Activated T-cell treated with anti-CD3 and anti-CD28 coated beads for 48 hours (primary cell): ENCODE data around the gene SP2.

Source experiments
- DNase-seq: peaks from one replicate; pipeline ENCODE4 v3.0.0-alpha.2; 2020; ENCODE audit warnings: low read depth

The SP2 gene

DNA sequence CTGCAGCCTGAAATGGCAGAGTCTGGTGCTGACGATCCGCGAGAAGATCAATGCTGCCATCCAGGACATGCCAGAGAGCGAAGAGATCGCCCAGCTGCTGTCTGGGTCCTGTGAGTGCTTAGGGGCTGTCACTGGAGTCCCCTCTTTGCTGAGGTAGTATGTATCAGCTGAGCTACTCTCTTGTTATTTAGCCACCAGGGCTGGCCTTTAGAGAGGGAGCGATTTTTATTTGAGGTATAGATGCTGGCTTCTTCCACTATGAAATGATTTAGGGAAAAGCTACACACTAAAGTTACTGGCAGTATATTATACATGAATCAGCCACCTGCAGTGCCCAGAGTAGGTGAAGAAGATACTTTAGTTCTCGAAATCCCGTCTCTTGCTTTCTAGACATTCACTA is 77.5 kb downstream of the SP2 start:
- no peak for DNase-seq

DNA sequence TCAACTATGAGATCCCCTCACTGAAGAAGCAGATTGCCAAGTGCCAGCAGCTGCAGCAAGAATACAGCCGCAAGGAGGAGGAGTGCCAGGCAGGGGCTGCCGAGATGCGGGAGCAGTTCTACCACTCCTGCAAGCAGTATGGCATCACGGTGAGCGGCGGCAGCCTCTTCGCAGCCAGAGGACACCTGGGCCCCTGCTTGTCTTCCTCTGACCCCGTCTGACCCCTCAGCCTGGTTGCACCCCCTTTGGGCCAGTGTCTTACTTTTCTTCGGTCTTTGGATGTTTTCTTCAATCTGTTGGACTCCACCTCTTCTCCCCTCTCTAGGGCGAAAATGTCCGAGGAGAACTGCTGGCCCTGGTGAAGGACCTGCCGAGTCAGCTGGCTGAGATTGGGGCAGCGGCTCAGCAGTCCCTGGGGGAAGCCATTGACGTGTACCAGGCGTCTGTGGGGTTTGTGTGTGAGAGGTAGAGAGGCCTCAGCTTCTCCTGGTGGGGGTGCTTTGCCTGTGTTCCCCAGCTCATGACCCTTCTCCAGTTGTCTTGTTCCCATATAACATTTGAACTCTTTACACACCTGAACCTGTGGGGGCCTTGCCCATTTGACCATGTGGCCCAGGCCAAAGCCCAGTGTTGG is 79.3 kb downstream of the SP2 start:
- DNase-seq: no peak

DNA sequence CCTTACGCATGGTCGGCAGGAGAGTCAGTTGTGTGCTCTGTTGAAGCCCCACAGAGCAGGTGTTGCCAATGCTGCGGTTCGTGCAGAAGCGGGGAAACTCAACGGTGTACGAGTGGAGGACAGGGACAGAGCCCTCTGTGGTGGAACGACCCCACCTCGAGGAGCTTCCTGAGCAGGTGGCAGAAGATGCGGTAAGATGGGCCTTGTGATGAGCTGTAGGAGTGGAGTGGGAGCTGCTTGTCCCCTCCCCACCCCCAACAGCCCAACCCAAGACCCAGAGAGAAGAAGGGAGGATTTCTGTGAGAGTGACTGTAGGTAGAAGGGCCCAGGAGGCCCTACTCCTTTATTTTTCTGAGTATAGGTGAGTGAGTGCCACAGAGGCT is 79.8 kb downstream of the SP2 start:
- DNase-seq: no peak

DNA sequence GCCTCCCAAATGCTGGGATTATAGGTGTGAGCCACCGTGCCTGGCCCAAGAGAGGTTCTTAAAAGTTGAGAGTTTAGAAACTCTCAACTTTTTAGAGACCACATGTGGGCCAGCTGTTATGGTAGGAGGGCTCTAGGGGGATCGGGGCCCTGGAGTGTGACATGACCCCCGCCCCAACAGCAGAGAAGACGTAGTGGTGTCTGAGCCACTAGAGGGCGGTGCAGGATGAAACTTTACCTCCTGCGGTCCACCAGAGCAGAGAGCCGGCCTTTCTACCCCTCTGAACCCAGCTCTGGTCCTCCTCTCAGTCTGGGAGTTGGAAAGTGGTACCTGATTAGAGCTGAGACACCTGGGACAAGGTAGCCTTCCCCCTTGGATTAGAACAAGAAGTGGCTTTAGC is 82.3 kb downstream of the SP2 start:
- DNase-seq: peak; percentile 29
